VCaP (cell line): ENCODE measurements around the gene EFNA5.

Source experiments
- H3K27ac ChIP-seq: fragments of 450-650 bp; 2 replicates; pipeline ENCODE4 v1.5.1; 2017
- TF ChIP-seq, protein P1 (sequence below): fragments of 450-650 bp; conservative IDR thresholded peaks from 2 replicates; pipeline ENCODE4 v1.5.1; 2017; ENCODE audit warnings: mild to moderate bottlenecking, moderate library complexity

The EFNA5 gene

DNA sequence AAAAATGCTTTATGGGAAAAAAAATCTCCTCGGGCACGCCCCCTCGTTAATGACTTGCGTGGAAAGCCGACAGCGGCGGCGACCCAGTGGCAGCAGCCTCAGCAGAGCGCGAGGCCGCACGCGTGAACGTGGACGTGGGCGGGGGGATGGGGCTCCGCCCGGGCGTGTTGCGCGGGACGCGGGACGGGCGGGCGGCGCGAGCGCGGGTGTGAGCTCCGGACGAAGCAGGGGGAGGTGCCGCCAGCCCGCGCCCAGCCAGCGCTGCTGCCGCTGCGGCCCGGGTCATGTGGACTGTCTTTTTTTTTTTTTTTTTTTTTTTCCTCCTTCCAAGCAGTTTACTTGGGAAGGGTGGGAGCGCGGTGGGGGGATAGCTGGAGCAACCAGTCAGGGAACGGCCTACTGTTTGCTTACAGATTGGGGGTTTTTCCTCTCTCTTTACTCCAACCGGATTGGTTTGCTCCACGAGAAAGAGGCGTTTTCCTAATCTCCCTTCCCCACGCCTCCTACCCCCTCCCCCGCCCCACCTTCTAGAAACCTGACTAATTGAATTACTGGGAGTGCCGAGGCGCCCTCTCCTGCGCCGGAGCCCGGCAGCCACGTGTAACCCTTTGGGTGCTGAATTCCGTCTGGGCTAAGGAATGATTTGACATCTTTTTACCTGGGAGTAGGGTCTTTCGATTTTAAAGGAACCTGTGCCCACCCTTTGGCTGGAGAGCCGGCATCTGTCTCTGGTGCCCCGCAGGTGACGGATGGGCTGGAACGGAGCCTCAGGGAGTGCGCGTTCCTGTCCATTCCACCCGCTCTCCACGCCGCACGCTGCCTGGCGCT is 1.7 kb upstream of the EFNA5 start:
- TF ChIP-seq, protein P1, sequence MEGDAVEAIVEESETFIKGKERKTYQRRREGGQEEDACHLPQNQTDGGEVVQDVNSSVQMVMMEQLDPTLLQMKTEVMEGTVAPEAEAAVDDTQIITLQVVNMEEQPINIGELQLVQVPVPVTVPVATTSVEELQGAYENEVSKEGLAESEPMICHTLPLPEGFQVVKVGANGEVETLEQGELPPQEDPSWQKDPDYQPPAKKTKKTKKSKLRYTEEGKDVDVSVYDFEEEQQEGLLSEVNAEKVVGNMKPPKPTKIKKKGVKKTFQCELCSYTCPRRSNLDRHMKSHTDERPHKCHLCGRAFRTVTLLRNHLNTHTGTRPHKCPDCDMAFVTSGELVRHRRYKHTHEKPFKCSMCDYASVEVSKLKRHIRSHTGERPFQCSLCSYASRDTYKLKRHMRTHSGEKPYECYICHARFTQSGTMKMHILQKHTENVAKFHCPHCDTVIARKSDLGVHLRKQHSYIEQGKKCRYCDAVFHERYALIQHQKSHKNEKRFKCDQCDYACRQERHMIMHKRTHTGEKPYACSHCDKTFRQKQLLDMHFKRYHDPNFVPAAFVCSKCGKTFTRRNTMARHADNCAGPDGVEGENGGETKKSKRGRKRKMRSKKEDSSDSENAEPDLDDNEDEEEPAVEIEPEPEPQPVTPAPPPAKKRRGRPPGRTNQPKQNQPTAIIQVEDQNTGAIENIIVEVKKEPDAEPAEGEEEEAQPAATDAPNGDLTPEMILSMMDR, result no peak
- H3K27ac ChIP-seq, result peak overlapping the region; percentile 70

DNA sequence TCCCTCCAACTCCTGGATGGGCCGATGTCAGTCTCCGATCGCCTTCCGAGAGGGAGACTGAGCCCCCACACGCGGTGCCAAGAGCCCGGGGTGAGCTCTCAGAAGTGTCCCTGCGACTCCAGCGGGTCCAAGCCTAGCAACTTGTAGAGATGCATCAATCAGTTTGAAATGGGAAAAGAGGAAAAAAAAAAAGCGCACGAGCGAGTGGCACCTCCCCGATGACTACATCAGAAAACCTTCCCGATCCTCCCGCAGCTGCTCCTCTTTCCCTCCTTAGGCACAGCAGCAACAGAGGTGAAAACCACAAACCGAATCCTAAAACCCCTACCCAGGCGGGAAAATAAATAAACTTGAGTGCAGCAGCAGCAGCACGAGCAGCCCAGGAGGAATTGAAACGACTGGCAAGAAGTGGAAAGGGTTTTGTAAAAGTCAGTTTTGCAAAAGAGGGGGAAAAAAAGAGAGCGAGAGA is 1.0 kb upstream of the EFNA5 start:
- TF ChIP-seq, protein P1, result no peak
- peak overlapping the region; percentile 70 for H3K27ac ChIP-seq

DNA sequence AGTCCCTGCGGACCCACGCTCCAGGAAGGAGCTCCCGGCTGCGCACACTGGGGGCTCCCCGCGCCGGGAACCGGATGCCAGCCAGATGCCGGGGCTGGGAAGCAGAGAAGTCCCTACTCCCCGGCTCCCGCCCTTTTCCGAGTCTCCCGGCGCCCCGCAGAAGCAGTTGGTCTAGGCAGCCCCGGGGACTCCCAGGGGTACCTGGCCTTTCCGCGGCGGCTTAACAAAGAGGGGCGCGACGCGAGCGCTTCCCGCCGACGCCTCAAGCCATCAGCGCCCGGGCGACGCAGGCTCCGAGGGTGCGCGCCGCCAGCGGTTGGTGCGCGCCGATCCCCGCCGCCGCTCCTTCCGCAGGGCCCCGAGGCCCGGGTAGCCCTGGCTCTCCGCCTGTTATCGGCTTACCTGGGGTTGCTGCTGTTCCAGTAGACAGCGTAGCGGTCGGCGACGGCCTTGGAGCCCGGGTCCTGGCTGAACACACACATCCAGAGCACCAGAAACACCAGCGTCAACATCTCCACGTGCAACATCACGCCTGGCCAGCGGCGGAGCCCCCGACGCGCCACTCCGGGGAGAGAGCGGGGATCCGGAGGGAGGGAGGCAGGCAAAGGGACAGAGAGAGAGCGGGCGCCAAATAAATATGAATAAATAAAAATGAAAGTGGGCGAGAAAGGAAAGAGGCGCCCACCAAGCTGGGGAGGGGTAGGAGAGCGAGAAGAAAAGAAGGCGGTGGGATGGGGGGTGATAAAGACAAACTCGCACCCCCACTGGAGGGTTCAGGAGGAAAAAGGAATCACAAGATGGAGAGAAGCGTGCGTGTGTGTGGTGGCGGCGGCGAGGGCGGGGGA is 428 bp downstream of the EFNA5 start:
- TF ChIP-seq, protein P1, result no peak
- H3K27ac ChIP-seq, result no peak overlapping the region; the same call in 1 of the 2 replicates

DNA sequence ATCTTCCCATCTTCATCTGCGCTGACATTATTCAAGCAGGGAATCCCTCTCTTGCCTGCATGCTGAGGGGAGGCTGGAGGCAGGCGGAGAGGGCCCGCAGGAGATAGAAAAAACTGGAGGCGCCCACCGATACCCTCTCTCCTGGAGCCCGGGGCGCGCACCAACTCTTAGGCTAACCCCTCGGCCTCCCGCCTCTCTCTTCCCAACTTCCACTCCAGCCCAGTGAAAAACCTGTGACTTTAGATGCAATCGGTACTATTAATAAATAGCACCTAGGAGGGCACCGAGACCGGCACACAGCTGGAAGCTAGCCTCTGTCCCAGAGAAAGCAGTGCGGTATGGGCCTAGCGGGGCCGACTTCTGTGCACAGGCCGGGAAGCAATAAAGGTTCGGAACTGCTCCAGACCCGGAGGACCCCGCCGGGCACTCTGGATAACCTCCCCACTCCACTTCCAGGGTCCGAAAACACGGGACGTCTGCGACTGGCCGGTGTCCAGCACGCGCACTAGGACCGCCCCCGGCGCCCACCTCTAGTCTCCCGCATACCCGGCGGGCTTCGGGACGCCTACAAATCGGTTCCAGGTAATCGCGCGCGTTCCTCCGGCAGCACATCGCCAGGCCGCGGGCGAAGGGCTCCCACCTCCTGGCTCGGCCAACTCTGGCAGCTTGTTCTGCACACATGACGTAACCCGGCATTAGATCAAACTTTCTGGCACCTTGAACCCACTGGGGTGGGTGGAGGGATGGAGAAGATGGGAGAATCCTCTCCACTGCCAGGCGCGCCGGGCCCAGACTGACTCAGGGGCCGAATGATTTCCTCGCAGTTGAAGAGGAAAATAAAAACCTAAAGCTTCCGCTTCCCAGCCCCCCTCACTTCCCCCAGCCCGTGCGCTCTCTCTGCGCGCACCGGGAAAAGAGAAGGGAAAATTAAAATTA is 1.4 kb downstream of the EFNA5 start:
- TF ChIP-seq, protein P1, result no peak

DNA sequence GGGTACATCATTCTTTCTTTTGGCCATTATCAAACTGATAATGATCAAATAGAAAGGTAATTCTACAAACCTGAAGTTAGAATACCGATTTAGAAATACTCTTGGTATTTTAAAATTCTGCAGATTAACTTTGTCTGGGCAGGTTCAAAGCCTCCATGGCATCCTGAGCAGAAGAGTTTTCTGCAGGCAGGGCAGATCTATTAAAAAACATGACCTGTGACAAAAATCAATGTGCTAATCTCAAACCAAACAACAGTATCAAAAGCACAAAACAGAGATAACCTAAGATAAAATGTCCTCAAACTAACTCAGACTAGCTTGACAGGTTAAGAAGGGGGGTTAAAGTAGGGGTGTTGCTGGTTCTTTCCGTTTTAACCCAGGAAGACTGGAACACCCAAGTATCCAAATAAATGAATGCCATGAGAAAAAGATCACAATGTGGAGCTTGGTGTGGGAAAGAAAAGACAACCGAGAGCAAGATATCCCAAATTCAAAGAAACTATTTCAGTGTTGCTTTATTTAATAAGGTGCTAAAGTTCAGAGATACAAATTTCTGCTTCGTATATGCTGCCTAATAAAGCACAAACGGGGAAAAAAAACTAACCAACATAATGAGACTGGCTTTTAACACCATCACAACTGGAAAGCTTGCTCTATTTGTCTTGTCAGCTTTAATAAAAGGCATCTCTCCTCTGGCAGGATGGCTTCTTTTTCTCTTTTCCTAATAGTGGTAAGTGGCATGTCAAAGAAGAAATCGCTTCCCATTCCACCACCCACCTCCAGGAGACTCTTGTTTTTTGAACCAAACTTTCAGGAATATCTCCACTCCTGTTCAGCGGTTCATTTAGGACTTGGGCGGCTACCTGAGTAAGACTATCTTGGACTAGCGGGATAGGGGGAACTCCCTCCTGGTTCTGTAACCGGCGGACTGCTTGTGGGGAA is 2.3 kb downstream of the EFNA5 start:
- TF ChIP-seq, protein P1, result no peak
- H3K27ac ChIP-seq, result peak overlapping the region; percentile 10; the same call in 1 of the 2 replicates

More for the DNA sequence above, 1.4 kb downstream of the EFNA5 start:
- H3K27ac ChIP-seq, result peak overlapping the region; percentile 10; the same call in 1 of the 2 replicates

DNA sequence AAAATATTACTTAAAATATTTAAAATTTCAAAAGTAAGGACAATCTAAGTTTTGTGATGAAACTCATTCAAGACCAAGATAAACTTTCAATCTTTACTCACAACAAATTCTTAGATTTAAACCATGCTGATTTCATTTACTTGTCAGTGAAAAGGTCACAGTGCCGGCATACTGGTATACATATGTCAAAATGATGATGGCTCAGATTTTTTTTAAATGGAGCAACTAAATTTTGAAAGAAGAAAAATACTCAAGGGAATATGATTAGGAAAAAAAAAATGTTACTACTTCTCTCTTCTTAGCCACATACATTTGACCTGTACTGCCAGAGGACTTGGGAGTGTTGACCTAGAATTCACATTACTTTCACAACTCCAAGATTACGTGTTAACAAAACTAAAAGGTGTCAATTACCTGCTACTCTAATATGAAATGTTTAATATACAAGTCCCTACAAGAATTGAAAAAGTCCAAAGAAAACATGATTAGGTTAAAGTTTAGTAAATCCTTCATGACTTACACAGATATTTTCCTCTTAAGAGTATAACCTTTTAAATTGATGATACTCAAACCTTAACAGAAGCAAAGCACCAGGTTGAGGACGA is 4.6 kb downstream of the EFNA5 start:
- H3K27ac ChIP-seq, result no peak overlapping the region
- TF ChIP-seq, protein P1, result no peak
